GM19324 (cell line): ENCODE results near the gene SLC38A10.

Source experiments
- ATAC-seq: cut with Tn5 transposase; IDR thresholded peaks from one replicate; pipeline ENCODE4 v1.9.1; 2021; ENCODE audit warnings: mild to moderate bottlenecking, moderate library complexity; ENCODE audit not compliant: unreplicated experiment, low FRiP score

SLC38A10 gene

GRCh38 chr17:81212365-81212764 lies 82.7 kb downstream of the SLC38A10 start:
- no peak for ATAC-seq

DNA sequence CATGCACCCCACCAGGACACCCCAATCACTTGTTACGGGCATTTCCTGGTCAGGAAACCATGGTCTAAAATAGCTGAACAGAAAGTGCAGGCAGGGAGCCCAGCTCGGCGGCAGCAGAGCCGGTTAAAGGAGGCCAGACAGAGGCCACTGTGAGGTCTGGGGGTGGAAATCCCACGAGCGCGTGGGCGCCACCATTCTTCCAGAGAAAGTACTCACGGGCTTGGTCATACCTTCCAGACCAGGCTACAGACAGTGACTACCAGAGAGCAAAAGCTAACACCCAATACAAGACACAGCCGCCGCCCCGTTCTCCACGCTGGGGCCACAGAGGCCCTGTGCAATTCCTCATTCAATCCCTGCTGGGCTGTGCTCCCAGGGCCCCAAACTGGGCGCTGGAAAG lies 84.2 kb downstream of the SLC38A10 start:
- no peak for ATAC-seq

- no peak for ATAC-seq
Observed at GRCh38 chr17:81210466-81210865, 84.6 kb downstream of the SLC38A10 start.

DNA sequence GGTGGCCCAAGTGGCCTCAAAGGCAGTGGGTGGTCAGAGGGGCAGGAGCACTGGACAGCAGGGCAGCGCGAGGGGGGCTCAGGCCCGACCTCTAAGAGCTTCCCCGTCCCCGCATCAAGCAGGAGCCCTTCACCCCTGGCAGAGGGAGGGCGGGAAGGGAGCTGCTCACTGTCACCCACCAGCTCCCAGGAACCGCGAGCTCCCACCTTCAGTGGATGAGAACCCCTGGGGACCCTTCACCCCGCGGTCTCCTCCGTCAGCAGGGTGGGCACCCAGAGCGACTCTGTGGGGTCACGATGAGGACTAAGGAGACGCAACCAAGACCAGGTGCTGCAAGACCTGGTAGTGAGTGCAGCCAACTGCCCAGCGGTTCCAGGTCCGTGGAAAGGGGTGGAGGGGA lies 86.0 kb downstream of the SLC38A10 start:
- ATAC-seq = no peak

DNA sequence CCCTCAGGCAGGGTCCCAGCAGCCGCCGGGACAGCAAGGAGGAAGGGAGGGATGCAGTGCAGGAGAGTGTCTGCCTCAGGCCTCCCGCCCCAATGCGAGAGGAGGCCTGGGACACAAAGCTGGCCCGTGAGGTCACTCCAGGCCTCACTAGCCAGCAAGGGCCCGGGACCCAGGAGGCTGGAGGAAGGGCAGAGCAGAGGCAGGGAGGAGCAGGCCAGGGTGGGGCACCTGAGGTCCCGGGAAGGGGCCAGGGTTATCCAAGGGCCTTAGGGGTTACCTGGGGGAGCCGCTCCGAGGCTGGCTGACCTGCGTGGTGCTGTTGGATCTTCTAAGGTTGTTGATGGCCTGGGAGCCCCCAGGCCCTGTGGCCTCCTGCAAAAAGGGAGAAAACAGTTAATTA lies 86.5 kb downstream of the SLC38A10 start:
- ATAC-seq = no peak

GRCh38 chr17:81207610-81208581 lies 87.2 kb downstream of the SLC38A10 start:
- no peak for ATAC-seq

GRCh38 chr17:81206657-81207056 lies 88.5 kb downstream of the SLC38A10 start:
- ATAC-seq = no peak

DNA sequence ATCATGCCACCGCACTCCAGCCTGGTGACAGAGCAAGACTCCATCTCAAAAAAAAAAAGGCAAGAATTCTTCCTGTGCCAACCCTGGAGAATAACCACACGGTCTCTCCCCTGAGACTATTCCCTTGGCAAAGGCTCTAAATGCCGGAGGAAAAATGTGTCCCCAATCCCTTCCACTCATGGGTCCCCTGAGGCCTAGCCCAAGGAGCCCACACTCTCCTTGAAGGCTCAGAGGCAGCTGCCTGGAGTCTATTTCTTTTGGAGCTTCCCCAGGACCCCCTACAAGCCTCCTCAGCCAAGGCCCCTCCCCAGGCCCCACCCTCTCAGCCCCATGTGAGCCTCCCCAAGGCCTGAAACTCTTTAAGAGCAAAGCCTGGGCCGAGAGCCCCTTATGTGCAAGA lies 88.9 kb downstream of the SLC38A10 start:
- ATAC-seq = no peak

GRCh38 chr17:81204578-81204977 lies 90.5 kb downstream of the SLC38A10 start:
- no peak for ATAC-seq

- no peak for ATAC-seq
Observed at GRCh38 chr17:81203136-81203535, 92.0 kb downstream of the SLC38A10 start.

GRCh38 chr17:81202318-81202717 lies 92.8 kb downstream of the SLC38A10 start:
- no peak for ATAC-seq

GRCh38 chr17:81200695-81201580 lies 94.2 kb downstream of the SLC38A10 start:
- ATAC-seq = no peak

DNA sequence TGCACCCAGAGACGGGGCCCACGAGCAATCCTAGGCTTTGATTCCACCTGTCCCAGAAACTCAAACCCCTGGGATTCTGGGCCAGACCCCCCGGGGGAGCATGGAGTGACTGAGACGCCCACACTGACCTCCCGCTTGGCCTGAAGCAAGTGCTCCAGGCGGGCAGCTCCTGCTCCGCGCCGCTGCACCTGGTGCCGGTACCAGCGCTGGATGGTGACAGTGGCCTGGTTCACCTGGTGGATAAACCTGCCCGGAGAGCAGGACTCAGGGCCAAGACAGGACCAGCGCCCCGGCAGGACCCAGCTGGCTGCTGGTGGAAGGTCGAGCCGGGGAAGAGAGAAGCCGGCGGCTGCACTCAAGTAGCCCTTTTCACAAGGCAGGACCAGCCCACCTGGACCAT lies 94.9 kb downstream of the SLC38A10 start:
- ATAC-seq = no peak

GRCh38 chr17:81199482-81199830 lies 95.7 kb downstream of the SLC38A10 start:
- no peak for ATAC-seq

DNA sequence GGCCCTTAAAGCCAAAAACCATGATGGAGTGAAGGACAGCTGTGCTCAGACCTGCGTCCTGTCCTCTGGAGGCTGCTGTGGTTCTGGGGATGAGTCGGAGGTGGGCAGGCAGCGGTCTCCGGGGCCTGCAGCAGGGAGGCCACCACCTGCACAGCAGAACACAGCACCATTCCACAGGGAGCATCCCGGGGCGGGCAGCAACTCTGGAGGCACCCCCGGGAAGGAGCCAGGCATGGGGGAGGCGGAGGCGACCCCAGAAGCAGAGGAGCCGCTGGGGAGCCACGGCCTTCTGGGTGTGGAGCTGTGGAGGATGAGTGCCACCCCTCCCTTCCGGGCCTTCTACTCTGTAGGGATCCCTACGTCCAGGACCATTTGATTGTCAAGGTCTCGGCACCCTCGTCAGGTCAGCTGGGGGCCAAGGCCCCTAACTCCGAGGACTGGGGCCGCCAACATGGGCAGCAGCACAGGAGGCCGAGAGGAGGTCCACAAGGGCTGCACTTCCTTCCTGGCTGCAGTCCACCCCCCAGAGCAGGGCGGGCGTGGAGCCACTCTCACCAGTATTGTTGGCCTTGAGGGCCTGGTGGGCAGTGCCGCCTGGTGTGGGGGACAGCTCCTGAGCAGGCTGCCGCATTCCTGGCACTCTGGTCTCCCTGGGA lies 96.2 kb downstream of the SLC38A10 start:
- ATAC-seq = no peak

- no peak for ATAC-seq
Observed at GRCh38 chr17:81197831-81198490, 97.1 kb downstream of the SLC38A10 start.

DNA sequence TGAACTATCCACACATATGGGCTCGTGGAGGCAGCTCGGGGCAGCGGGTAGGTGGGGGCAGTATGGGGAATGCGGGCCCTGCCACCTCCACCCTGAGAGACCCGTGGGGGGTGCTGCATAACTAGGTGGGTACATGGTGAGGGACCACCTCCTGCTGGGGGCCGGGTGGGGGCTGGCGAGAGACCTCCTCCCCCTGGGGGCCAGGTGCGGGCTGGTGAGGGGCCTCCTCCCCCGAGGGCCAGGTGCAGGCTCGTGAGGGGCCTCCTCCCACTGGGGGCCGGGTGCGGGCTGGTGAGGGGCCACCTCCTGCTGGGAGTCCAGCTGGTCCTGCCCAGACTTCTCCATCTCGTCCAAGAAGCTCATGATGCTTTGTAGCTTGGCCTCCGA lies 97.7 kb downstream of the SLC38A10 start:
- ATAC-seq = no peak

- no peak for ATAC-seq
Observed at GRCh38 chr17:81196505-81197408, 98.3 kb downstream of the SLC38A10 start.

GRCh38 chr17:81195941-81196495 lies 99.1 kb downstream of the SLC38A10 start:
- ATAC-seq = no peak
